Measurements from ENCODE around the gene SCGB1D1. TPM values are rescaled to one million over a fixed set of nuclear protein-coding genes. Genes with fewer than 3 reads are reported as not detected.
A peak's percentile ranks its signal among the peaks of the same experiment; 100 is the strongest.

Gene SCGB1D1
- total RNA-seq, 2 experiments from 2014 or later, result not detected

GRCh38 chr11:62149986-62150886 is 39.8 kb upstream of the SCGB1D1 start:
- Mint-ChIP-seq H3K4me1 (no peaks in the 10 kb centered on the region), H3K9me3 (no peaks in the 10 kb centered on the region), H3K4me3 (no peak overlapping the region), H3K36me3 (ENCODE audit: low read depth) (peaks cover 74% of the 10 kb centered on the region), H3K27me3 (no peaks in the 10 kb centered on the region), H3K27ac (no peak overlapping the region)
- ChIA-PET POLR2A (no interaction called here), CTCF (interaction anchor here (1.5 kb wide), 1 partner anchor 68 kb away, joined by 7 read pairs; no protein-coding TSS in a partner anchor)
- DNase-seq, result peak; percentile 13

- Mint-ChIP-seq H3K9me3 (no peaks in the 10 kb centered on the region), H3K36me3 (ENCODE audit: low read depth) (peaks cover 65% of the 10 kb centered on the region), H3K27me3 (no peaks in the 10 kb centered on the region), H3K4me1 (no peaks in the 10 kb centered on the region), H3K4me3 (no peak overlapping the region), H3K27ac (no peak overlapping the region)
- peak; percentile 9 for DNase-seq
- ChIA-PET CTCF (interaction anchor here (0.5 to 1.5 kb wide), 2 partner anchors 69 to 220 kb away, joined by 4 to 7 read pairs; no protein-coding TSS in a partner anchor), POLR2A (no interaction called here)
Measured at GRCh38 chr11:62150887-62151736, 38.9 kb upstream of the SCGB1D1 start.

GRCh38 chr11:62151737-62152102 is 38.3 kb upstream of the SCGB1D1 start:
- no peak overlapping the region for H3K27ac Mint-ChIP-seq
- peak; percentile 14 for DNase-seq
- no peaks in the 10 kb centered on the region for H3K27me3 Mint-ChIP-seq
- H3K4me1 Mint-ChIP-seq, result no peaks in the 10 kb centered on the region
- peaks cover 60% of the 10 kb centered on the region for H3K36me3 Mint-ChIP-seq (ENCODE audit: low read depth)
- CTCF ChIA-PET, result interaction anchor here (0.5 to 1.5 kb wide), 3 partner anchors 70 to 514 kb away, joined by 3 to 7 read pairs (median 4); no protein-coding TSS in a partner anchor
- H3K4me3 Mint-ChIP-seq, result no peak overlapping the region
- POLR2A ChIA-PET, result no interaction called here
- no peaks in the 10 kb centered on the region for H3K9me3 Mint-ChIP-seq

GRCh38 chr11:62152245-62153086 is 37.5 kb upstream of the SCGB1D1 start:
- ChIA-PET POLR2A (interaction anchor here (2.1 kb wide), 1 partner anchor 28 kb away, joined by 7 read pairs; no protein-coding TSS in a partner anchor), CTCF (interaction anchor here (0.6 kb wide), 1 partner anchor 515 kb away, joined by 3 read pairs; no protein-coding TSS in a partner anchor)
- Mint-ChIP-seq H3K9me3 (no peaks in the 10 kb centered on the region), H3K36me3 (ENCODE audit: low read depth) (peaks cover 53% of the 10 kb centered on the region), H3K27ac (no peak overlapping the region), H3K27me3 (no peaks in the 10 kb centered on the region), H3K4me3 (no peak overlapping the region), H3K4me1 (no peaks in the 10 kb centered on the region)
- peak; percentile 14 for DNase-seq

- Mint-ChIP-seq H3K9me3 (no peaks in the 10 kb centered on the region), H3K27me3 (no peaks in the 10 kb centered on the region), H3K4me3 (no peak overlapping the region), H3K27ac (no peak overlapping the region), H3K4me1 (no peaks in the 10 kb centered on the region), H3K36me3 (ENCODE audit: low read depth) (peaks cover 48% of the 10 kb centered on the region)
- CTCF ChIA-PET, result no interaction called here
- no peak for DNase-seq
- POLR2A ChIA-PET, result interaction anchor here (2.1 kb wide), 1 partner anchor 28 kb away, joined by 7 read pairs; no protein-coding TSS in a partner anchor
Measured at GRCh38 chr11:62153087-62153395, 37.0 kb upstream of the SCGB1D1 start.

GRCh38 chr11:62153617-62154016 is 36.4 kb upstream of the SCGB1D1 start:
- no peaks in the 10 kb centered on the region for H3K27me3 Mint-ChIP-seq
- no peaks in the 10 kb centered on the region for H3K9me3 Mint-ChIP-seq
- ChIA-PET POLR2A (interaction anchor here (2.1 kb wide), 1 partner anchor 29 kb away, joined by 7 read pairs; no protein-coding TSS in a partner anchor), CTCF (interaction anchor here (1.3 kb wide), 1 partner anchor 15 kb away, joined by 5 read pairs; no protein-coding TSS in a partner anchor)
- no peaks in the 10 kb centered on the region for H3K4me1 Mint-ChIP-seq
- H3K4me3 Mint-ChIP-seq, result no peak overlapping the region
- DNase-seq, result no peak
- peaks cover 45% of the 10 kb centered on the region for H3K36me3 Mint-ChIP-seq (ENCODE audit: low read depth)
- no peak overlapping the region for H3K27ac Mint-ChIP-seq

GRCh38 chr11:62157603-62158002 is 32.4 kb upstream of the SCGB1D1 start:
- CTCF ChIA-PET, result interaction anchor here (1.0 to 1.1 kb wide), 2 partner anchors 75 to 153 kb away, joined by 3 read pairs; no protein-coding TSS in a partner anchor
- no peaks in the 10 kb centered on the region for H3K9me3 Mint-ChIP-seq
- POLR2A ChIA-PET, result interaction anchor here (1.2 to 1.7 kb wide), 4 partner anchors 9 to 25 kb away, joined by 3 to 4 read pairs (median 4); no protein-coding TSS in a partner anchor

GRCh38 chr11:62166371-62166770 is 23.6 kb upstream of the SCGB1D1 start:
- Mint-ChIP-seq H3K9me3 (no peaks in the 10 kb centered on the region), H3K4me1 (peaks cover 1% of the 10 kb centered on the region), H3K27me3 (peaks cover 43% of the 10 kb centered on the region), H3K36me3 (ENCODE audit: low read depth) (no peaks in the 10 kb centered on the region), H3K4me3 (no peak overlapping the region), H3K27ac (no peak overlapping the region)
- DNase-seq, result no peak
- POLR2A ChIA-PET, result interaction anchor here (1.1 kb wide), 1 partner anchor 9 kb away, joined by 4 read pairs; no protein-coding TSS in a partner anchor
- CTCF ChIA-PET, result no interaction called here

More at GRCh38 chr11:62157603-62158002, 32.4 kb upstream of the SCGB1D1 start:
- Mint-ChIP-seq H3K4me3 (no peak overlapping the region), H3K27ac (no peak overlapping the region), H3K4me1 (no peaks in the 10 kb centered on the region), H3K27me3 (peaks cover 33% of the 10 kb centered on the region), H3K36me3 (ENCODE audit: low read depth) (peaks cover 11% of the 10 kb centered on the region)
- DNase-seq, result no peak

- Mint-ChIP-seq H3K4me1 (peaks cover 3% of the 10 kb centered on the region), H3K27ac (no peak overlapping the region), H3K36me3 (ENCODE audit: low read depth) (no peaks in the 10 kb centered on the region), H3K9me3 (no peaks in the 10 kb centered on the region), H3K4me3 (no peak overlapping the region), H3K27me3 (peaks cover 52% of the 10 kb centered on the region)
- POLR2A ChIA-PET, result no interaction called here
- CTCF ChIA-PET, result interaction anchor here (1.6 to 1.7 kb wide), 2 partner anchors 15 to 144 kb away, joined by 4 to 5 read pairs; no protein-coding TSS in a partner anchor
- DNase-seq, result no peak
Measured at GRCh38 chr11:62169448-62169847, 20.6 kb upstream of the SCGB1D1 start.

- no peak overlapping the region for H3K4me3 Mint-ChIP-seq
- CTCF ChIA-PET, result interaction anchor here (1.0 to 2.1 kb wide), 3 partner anchors 141 to 153 kb away, joined by 3 to 7 read pairs (median 4); no protein-coding TSS in a partner anchor
- H3K27ac Mint-ChIP-seq, result no peak overlapping the region
- no peaks in the 10 kb centered on the region for H3K9me3 Mint-ChIP-seq
- POLR2A ChIA-PET, result no interaction called here
- peaks cover 51% of the 10 kb centered on the region for H3K27me3 Mint-ChIP-seq
- no peak for DNase-seq
- no peaks in the 10 kb centered on the region for H3K36me3 Mint-ChIP-seq (ENCODE audit: low read depth)
- H3K4me1 Mint-ChIP-seq, result peaks cover 3% of the 10 kb centered on the region
Measured at GRCh38 chr11:62169935-62170334, 20.1 kb upstream of the SCGB1D1 start.

- H3K27ac Mint-ChIP-seq, result no peak overlapping the region
- ChIA-PET CTCF (interaction anchor here (0.7 to 2.1 kb wide), 7 partner anchors 9 to 205 kb away, joined by 3 to 7 read pairs (median 4); no protein-coding TSS in a partner anchor), POLR2A (no interaction called here)
- H3K4me3 Mint-ChIP-seq, result no peak overlapping the region
- H3K9me3 Mint-ChIP-seq, result no peaks in the 10 kb centered on the region
- H3K4me1 Mint-ChIP-seq, result peaks cover 3% of the 10 kb centered on the region
- peak; percentile 77 for DNase-seq
- no peaks in the 10 kb centered on the region for H3K36me3 Mint-ChIP-seq (ENCODE audit: low read depth)
- H3K27me3 Mint-ChIP-seq, result peaks cover 57% of the 10 kb centered on the region
Measured at GRCh38 chr11:62171261-62171723, 18.7 kb upstream of the SCGB1D1 start.

- no peaks in the 10 kb centered on the region for H3K9me3 Mint-ChIP-seq
- no peak overlapping the region for H3K27ac Mint-ChIP-seq
- ChIA-PET POLR2A (no interaction called here), CTCF (interaction anchor here (0.7 to 2.1 kb wide), 5 partner anchors 8 to 204 kb away, joined by 3 to 7 read pairs (median 4); no protein-coding TSS in a partner anchor)
- peaks cover 59% of the 10 kb centered on the region for H3K27me3 Mint-ChIP-seq
- no peak overlapping the region for H3K4me3 Mint-ChIP-seq
- peaks cover 3% of the 10 kb centered on the region for H3K4me1 Mint-ChIP-seq
- no peaks in the 10 kb centered on the region for H3K36me3 Mint-ChIP-seq (ENCODE audit: low read depth)
- no peak for DNase-seq
Measured at GRCh38 chr11:62172294-62172693, 17.7 kb upstream of the SCGB1D1 start.
